Stimulated activated CD4-positive, alpha-beta T cell treated with anti-CD3 and anti-CD28 coated beads, TNF-alpha, amount 100 ng/mL, for 4 hours (primary cell): ENCODE results near the gene PRKCE.

Experiments used
- DNase-seq, 3 experiments: peaks; one replicate each; pipeline ENCODE4 v3.0.0-alpha.2; 2020; ENCODE audit warnings: low read depth in 3 of 3

PRKCE gene

GRCh38 chr2:46227022-46227421 lies 575.5 kb downstream of the PRKCE start:
- no peak for DNase-seq

- no peak for DNase-seq
Measured at GRCh38 chr2:46227674-46228289, 576.3 kb downstream of the PRKCE start.

- DNase-seq = no peak
Measured at GRCh38 chr2:46229134-46230063, 577.9 kb downstream of the PRKCE start.

- no peak for DNase-seq
Measured at GRCh38 chr2:46230115-46230571, 578.7 kb downstream of the PRKCE start.

- no peak for DNase-seq
Measured at GRCh38 chr2:46230677-46231425, 579.4 kb downstream of the PRKCE start.

- no peak for DNase-seq
Measured at GRCh38 chr2:46231721-46232120, 580.2 kb downstream of the PRKCE start.

- no peak for DNase-seq
Measured at GRCh38 chr2:46232860-46233259, 581.4 kb downstream of the PRKCE start.

GRCh38 chr2:46236006-46236875 lies 584.8 kb downstream of the PRKCE start:
- no peak for DNase-seq

GRCh38 chr2:46236876-46237859 lies 585.7 kb downstream of the PRKCE start:
- DNase-seq = no peak
